ENCODE data around the gene SMG6. TPM values are rescaled to one million over a fixed set of nuclear protein-coding genes. Genes with fewer than 3 reads are reported as not detected.

SMG6 gene
- total RNA-seq, 1 experiment from 2014 or later: 25.6 TPM

- ATAC-seq (no peak), DNase-seq (ENCODE audit: low spot score) (no peak)
- peak overlapping the region; percentile 64; the same call in 1 of the 2 replicates for H3K27ac Mint-ChIP-seq
- no peaks in the 10 kb centered on the region for H3K27me3 Mint-ChIP-seq (ENCODE audit: low read depth)
- TF ChIP-seq CTCF (IDR thresholded peaks at IDR 0.05): no peak
- no peak for TF ChIP-seq ZNF121 (CRISPR knock-in tag; IDR thresholded peaks at IDR 0.05)
- no peak for TF ChIP-seq NR3C1 (CRISPR knock-in tag; conservative IDR thresholded peaks at IDR 0.05; ENCODE audit: low read depth)
- TF ChIP-seq, protein P1, sequence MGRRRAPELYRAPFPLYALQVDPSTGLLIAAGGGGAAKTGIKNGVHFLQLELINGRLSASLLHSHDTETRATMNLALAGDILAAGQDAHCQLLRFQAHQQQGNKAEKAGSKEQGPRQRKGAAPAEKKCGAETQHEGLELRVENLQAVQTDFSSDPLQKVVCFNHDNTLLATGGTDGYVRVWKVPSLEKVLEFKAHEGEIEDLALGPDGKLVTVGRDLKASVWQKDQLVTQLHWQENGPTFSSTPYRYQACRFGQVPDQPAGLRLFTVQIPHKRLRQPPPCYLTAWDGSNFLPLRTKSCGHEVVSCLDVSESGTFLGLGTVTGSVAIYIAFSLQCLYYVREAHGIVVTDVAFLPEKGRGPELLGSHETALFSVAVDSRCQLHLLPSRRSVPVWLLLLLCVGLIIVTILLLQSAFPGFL (CRISPR knock-in tag; IDR thresholded peaks at IDR 0.05; ENCODE audit: borderline replicate concordance): no peak
- no peak for TF ChIP-seq SMAD3 (CRISPR knock-in tag; IDR thresholded peaks at IDR 0.05; ENCODE audit: borderline replicate concordance)
- TF ChIP-seq ETV6 (CRISPR knock-in tag; IDR thresholded peaks at IDR 0.05): no peak
- TF ChIP-seq ZNF512 (CRISPR knock-in tag; IDR thresholded peaks at IDR 0.05; ENCODE audit: borderline replicate concordance): no peak
- no peak for TF ChIP-seq SP1 (CRISPR knock-in tag; conservative IDR thresholded peaks at IDR 0.05)
- no peak for TF ChIP-seq NFYB (CRISPR knock-in tag; conservative IDR thresholded peaks at IDR 0.05; ENCODE audit: low read depth)
- TF ChIP-seq, protein P2, sequence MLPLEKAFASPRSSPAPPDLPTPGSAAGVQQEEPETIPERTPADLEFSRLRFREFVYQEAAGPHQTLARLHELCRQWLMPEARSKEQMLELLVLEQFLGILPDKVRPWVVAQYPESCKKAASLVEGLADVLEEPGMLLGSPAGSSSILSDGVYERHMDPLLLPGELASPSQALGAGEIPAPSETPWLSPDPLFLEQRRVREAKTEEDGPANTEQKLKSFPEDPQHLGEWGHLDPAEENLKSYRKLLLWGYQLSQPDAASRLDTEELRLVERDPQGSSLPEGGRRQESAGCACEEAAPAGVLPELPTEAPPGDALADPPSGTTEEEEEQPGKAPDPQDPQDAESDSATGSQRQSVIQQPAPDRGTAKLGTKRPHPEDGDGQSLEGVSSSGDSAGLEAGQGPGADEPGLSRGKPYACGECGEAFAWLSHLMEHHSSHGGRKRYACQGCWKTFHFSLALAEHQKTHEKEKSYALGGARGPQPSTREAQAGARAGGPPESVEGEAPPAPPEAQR (CRISPR knock-in tag; IDR thresholded peaks at IDR 0.05): no peak
- no peak for TF ChIP-seq ZNF317 (CRISPR knock-in tag; IDR thresholded peaks at IDR 0.05; ENCODE audit: borderline replicate concordance, low read depth)
- TF ChIP-seq RORB (CRISPR knock-in tag; IDR thresholded peaks at IDR 0.05): no peak
- TF ChIP-seq, protein P3, sequence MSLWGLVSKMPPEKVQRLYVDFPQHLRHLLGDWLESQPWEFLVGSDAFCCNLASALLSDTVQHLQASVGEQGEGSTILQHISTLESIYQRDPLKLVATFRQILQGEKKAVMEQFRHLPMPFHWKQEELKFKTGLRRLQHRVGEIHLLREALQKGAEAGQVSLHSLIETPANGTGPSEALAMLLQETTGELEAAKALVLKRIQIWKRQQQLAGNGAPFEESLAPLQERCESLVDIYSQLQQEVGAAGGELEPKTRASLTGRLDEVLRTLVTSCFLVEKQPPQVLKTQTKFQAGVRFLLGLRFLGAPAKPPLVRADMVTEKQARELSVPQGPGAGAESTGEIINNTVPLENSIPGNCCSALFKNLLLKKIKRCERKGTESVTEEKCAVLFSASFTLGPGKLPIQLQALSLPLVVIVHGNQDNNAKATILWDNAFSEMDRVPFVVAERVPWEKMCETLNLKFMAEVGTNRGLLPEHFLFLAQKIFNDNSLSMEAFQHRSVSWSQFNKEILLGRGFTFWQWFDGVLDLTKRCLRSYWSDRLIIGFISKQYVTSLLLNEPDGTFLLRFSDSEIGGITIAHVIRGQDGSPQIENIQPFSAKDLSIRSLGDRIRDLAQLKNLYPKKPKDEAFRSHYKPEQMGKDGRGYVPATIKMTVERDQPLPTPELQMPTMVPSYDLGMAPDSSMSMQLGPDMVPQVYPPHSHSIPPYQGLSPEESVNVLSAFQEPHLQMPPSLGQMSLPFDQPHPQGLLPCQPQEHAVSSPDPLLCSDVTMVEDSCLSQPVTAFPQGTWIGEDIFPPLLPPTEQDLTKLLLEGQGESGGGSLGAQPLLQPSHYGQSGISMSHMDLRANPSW (CRISPR knock-in tag; conservative IDR thresholded peaks at IDR 0.05; ENCODE audit: low read depth): no peak
- no peak for TF ChIP-seq FOXJ3 (CRISPR knock-in tag; IDR thresholded peaks at IDR 0.05; ENCODE audit: borderline replicate concordance)
- TF ChIP-seq, protein P4, sequence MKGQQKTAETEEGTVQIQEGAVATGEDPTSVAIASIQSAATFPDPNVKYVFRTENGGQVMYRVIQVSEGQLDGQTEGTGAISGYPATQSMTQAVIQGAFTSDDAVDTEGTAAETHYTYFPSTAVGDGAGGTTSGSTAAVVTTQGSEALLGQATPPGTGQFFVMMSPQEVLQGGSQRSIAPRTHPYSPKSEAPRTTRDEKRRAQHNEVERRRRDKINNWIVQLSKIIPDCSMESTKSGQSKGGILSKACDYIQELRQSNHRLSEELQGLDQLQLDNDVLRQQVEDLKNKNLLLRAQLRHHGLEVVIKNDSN (CRISPR knock-in tag; IDR thresholded peaks at IDR 0.05): no peak
- TF ChIP-seq NFATC4 (CRISPR knock-in tag; IDR thresholded peaks at IDR 0.05): no peak
- no peak for TF ChIP-seq ERG (CRISPR knock-in tag; IDR thresholded peaks at IDR 0.05)
- H3K4me3 Mint-ChIP-seq: no peak overlapping the region
- no peaks in the 10 kb centered on the region for H3K9me3 Mint-ChIP-seq
- CTCF ChIA-PET: interaction anchor here (0.6 to 1.9 kb wide), 5 partner anchors 53 to 184 kb away, joined by 3 to 8 read pairs (median 4); partner anchors contain the start of gene HIC1
- peaks cover 3% of the 10 kb centered on the region for H3K36me3 Mint-ChIP-seq
- POLR2A ChIA-PET: no interaction called here
- no peaks in the 10 kb centered on the region for H3K4me1 Mint-ChIP-seq
Measured at GRCh38 chr17:2237521-2237921, 66.1 kb downstream of the SMG6 start.

Measured in WTC11 (cell line).